WTC11 (cell line): Measurements from ENCODE around the gene SH2B3. TPM values are rescaled to one million over a fixed set of nuclear protein-coding genes. Genes with fewer than 3 reads are reported as not detected.
A peak's percentile ranks its signal among the peaks of the same experiment; 100 is the strongest.

ENCODE experiments used
- ATAC-seq: fragments of 200-7000 bp; cut with Tn5 transposase; 2 replicates; pipeline ENCODE4 v1.10.0; 2021; ENCODE audit warnings: mild to moderate bottlenecking, moderate library complexity
- CTCF ChIA-PET: fragments of 300-600 bp; sonication (Branson Sonifier 250); formaldehyde crosslinking; loops from one replicate; lab custom pipeline; 2021; ENCODE audit warnings: antibody characterized with exemption; lab: Charles Lee
- POLR2A ChIA-PET: fragments of 350-600 bp; sonication (Branson Sonifier 250); formaldehyde crosslinking; loops from one replicate; lab custom pipeline; 2021; ENCODE audit warnings: antibody characterized with exemption; lab: Charles Lee
- DNase-seq: peaks from one replicate; pipeline ENCODE4 v3.0.0; 2021; ENCODE audit warnings: low spot score
- H3K27ac Mint-ChIP-seq: 2 replicates; pipeline ENCODE4 v1.8.0; 2021; ENCODE audit warnings: mixed read lengths
- H3K27me3 Mint-ChIP-seq: 2 replicates; pipeline ENCODE4 v1.8.0; 2021; ENCODE audit warnings: low read depth, mild to moderate bottlenecking, moderate library complexity, mixed read lengths
- H3K36me3 Mint-ChIP-seq: 2 replicates; pipeline ENCODE4 v1.8.0; 2021; ENCODE audit warnings: mixed read lengths
- H3K4me1 Mint-ChIP-seq: 2 replicates; pipeline ENCODE4 v1.8.0; 2022; ENCODE audit warnings: mixed read lengths
- H3K4me3 Mint-ChIP-seq: 2 replicates; pipeline ENCODE4 v1.8.0; 2021; ENCODE audit warnings: mild to moderate bottlenecking, moderate library complexity, mixed read lengths
- H3K9me3 Mint-ChIP-seq: 2 replicates; pipeline ENCODE4 v1.8.0; 2021; ENCODE audit warnings: mixed read lengths
- ATF2 ChIP-seq: sonication (generic); formaldehyde crosslinking; IDR thresholded peaks from 2 replicates; pipeline ENCODE4 v1.8.1; 2022; ENCODE audit warnings: low read depth, missing genetic modification reagents, borderline replicate concordance
- ATF3 ChIP-seq: sonication (generic); formaldehyde crosslinking; conservative IDR thresholded peaks from 2 replicates; pipeline ENCODE4 v1.8.1; 2022; ENCODE audit warnings: mild to moderate bottlenecking, missing genetic modification reagents
- E2F1 ChIP-seq: sonication (generic); formaldehyde crosslinking; IDR thresholded peaks from 2 replicates; pipeline ENCODE4 v1.8.0; 2022; ENCODE audit warnings: mild to moderate bottlenecking, missing genetic modification reagents
- ERG ChIP-seq: fragments of 250-450 bp; sonication (Bioruptor Pico); IDR thresholded peaks from 2 replicates; pipeline ENCODE4 v1.8.0; 2021; ENCODE audit warnings: mild to moderate bottlenecking
- IRF1 ChIP-seq: sonication (generic); formaldehyde crosslinking; IDR thresholded peaks from 2 replicates; pipeline ENCODE4 v1.8.0; 2023; ENCODE audit warnings: missing genetic modification reagents
- JAZF1 ChIP-seq: fragments of 250-450 bp; sonication (Bioruptor Pico); IDR thresholded peaks from 2 replicates; pipeline ENCODE4 v1.9.0; 2021; ENCODE audit warnings: moderate library complexity, mild to moderate bottlenecking, inconsistent platforms
- NFYB ChIP-seq: sonication (generic); formaldehyde crosslinking; conservative IDR thresholded peaks from 2 replicates; pipeline ENCODE4 v1.8.0; 2022; ENCODE audit warnings: low read depth, missing genetic modification reagents
- NR1H2 ChIP-seq: sonication (generic); formaldehyde crosslinking; IDR thresholded peaks from 2 replicates; pipeline ENCODE4 v1.9.0; 2021; ENCODE audit warnings: mild to moderate bottlenecking, moderate library complexity, missing genetic modification reagents
- NR2C2 ChIP-seq: sonication (generic); formaldehyde crosslinking; IDR thresholded peaks from 2 replicates; pipeline ENCODE4 v1.8.0; 2022; ENCODE audit warnings: mild to moderate bottlenecking, missing genetic modification reagents
- NR3C1 ChIP-seq: sonication (generic); formaldehyde crosslinking; conservative IDR thresholded peaks from 2 replicates; pipeline ENCODE4 v1.8.1; 2023; ENCODE audit warnings: low read depth, mild to moderate bottlenecking, missing genetic modification reagents
- PREB ChIP-seq: sonication (generic); formaldehyde crosslinking; IDR thresholded peaks from 2 replicates; pipeline ENCODE4 v1.8.1; 2022; ENCODE audit warnings: mild to moderate bottlenecking, missing genetic modification reagents, moderate library complexity, borderline replicate concordance
- TEAD4 ChIP-seq: sonication (generic); formaldehyde crosslinking; IDR thresholded peaks from 2 replicates; pipeline ENCODE4 v1.8.0; 2022; ENCODE audit warnings: mild to moderate bottlenecking, missing genetic modification reagents
- TP53 ChIP-seq: sonication (generic); formaldehyde crosslinking; IDR thresholded peaks from 2 replicates; pipeline ENCODE4 v1.8.1; 2023; ENCODE audit warnings: mild to moderate bottlenecking, missing genetic modification reagents
- ZBTB43 ChIP-seq: sonication (generic); formaldehyde crosslinking; IDR thresholded peaks from 2 replicates; pipeline ENCODE4 v1.8.1; 2023; ENCODE audit warnings: mild to moderate bottlenecking, missing genetic modification reagents
- ZNF121 ChIP-seq: sonication (generic); formaldehyde crosslinking; IDR thresholded peaks from 2 replicates; pipeline ENCODE4 v1.8.0; 2023; ENCODE audit warnings: missing genetic modification reagents
- ZNF232 ChIP-seq: sonication (generic); formaldehyde crosslinking; IDR thresholded peaks from 2 replicates; pipeline ENCODE4 v1.8.0; 2022; ENCODE audit warnings: mild to moderate bottlenecking, missing genetic modification reagents
- total RNA-seq: library from RNA; stranded (reverse); gene quantifications from 3 replicates; pipeline ENCODE4 v1.2.3, GENCODE V29; 2021

The SH2B3 gene
- total RNA-seq, 1 experiment from 2014 or later, result 31.8 TPM

GRCh38 chr12:111387747-111388323 lies 17.9 kb upstream of the SH2B3 start:
- Mint-ChIP-seq H3K27ac (no peak overlapping the region), H3K9me3 (no peaks in the 10 kb centered on the region), H3K36me3 (no peaks in the 10 kb centered on the region), H3K4me1 (no peaks in the 10 kb centered on the region), H3K27me3 (peaks cover 2% of the 10 kb centered on the region; the same call in 1 of the 2 replicates), H3K4me3 (no peak overlapping the region)
- TF ChIP-seq NR3C1 (no peak), TP53 (CRISPR knock-in tag) (no peak)
- CTCF ChIA-PET, result interaction anchor here (0.6 to 1.0 kb wide), 2 partner anchors 9 to 57 kb away, joined by 3 to 4 read pairs; no protein-coding TSS in a partner anchor
- ATAC-seq, result no peak
- POLR2A ChIA-PET, result interaction anchor here (0.7 kb wide), 1 partner anchor 50 kb away, joined by 4 read pairs; no protein-coding TSS in a partner anchor
- DNase-seq, result no peak

- no peak overlapping the region for H3K4me3 Mint-ChIP-seq
- H3K9me3 Mint-ChIP-seq, result no peaks in the 10 kb centered on the region
- H3K4me1 Mint-ChIP-seq, result no peaks in the 10 kb centered on the region
- H3K36me3 Mint-ChIP-seq, result no peaks in the 10 kb centered on the region
- H3K27me3 Mint-ChIP-seq, result peaks cover 2% of the 10 kb centered on the region; the same call in 1 of the 2 replicates
- H3K27ac Mint-ChIP-seq, result no peak overlapping the region
- DNase-seq (no peak), ATAC-seq (peak; percentile 60)
- ChIA-PET POLR2A (no interaction called here), CTCF (interaction anchor here (1.9 kb wide), 1 partner anchor 13 kb away, joined by 5 read pairs; no protein-coding TSS in a partner anchor)
- TF ChIP-seq NR1H2 (CRISPR knock-in tag), result no peak
- TF ChIP-seq TEAD4, result no peak
- no peak for TF ChIP-seq ZNF232 (CRISPR knock-in tag)
Measured at GRCh38 chr12:111389635-111390034, 16.1 kb upstream of the SH2B3 start.

GRCh38 chr12:111390910-111391309 lies 14.8 kb upstream of the SH2B3 start:
- POLR2A ChIA-PET, result no interaction called here
- H3K27ac Mint-ChIP-seq, result no peak overlapping the region

GRCh38 chr12:111393700-111394300 lies 11.9 kb upstream of the SH2B3 start:
- DNase-seq, result no peak
- no peak overlapping the region for H3K27ac Mint-ChIP-seq
- TF ChIP-seq E2F1 (CRISPR knock-in tag), result no peak
- TF ChIP-seq ERG (CRISPR knock-in tag), result no peak
- TF ChIP-seq JAZF1 (CRISPR knock-in tag), result no peak
- TF ChIP-seq ZNF121, result no peak
- no peak for TF ChIP-seq PREB
- TF ChIP-seq ATF2 (CRISPR knock-in tag), result no peak
- TF ChIP-seq ZBTB43 (CRISPR knock-in tag), result no peak
- no peak for TF ChIP-seq IRF1
- TF ChIP-seq NFYB (CRISPR knock-in tag), result no peak
- no peak for TF ChIP-seq ATF3 (CRISPR knock-in tag)
- TF ChIP-seq, all 79 proteins: peak for 0
- Mint-ChIP-seq H3K9me3 (no peaks in the 10 kb centered on the region), H3K4me1 (no peaks in the 10 kb centered on the region), H3K27me3 (peaks cover 2% of the 10 kb centered on the region; the same call in 1 of the 2 replicates), H3K4me3 (no peak overlapping the region), H3K36me3 (no peaks in the 10 kb centered on the region)
- POLR2A ChIA-PET, result no interaction called here
- CTCF ChIA-PET, result interaction anchor here (0.8 to 7.0 kb wide), 5 partner anchors 9 to 89 kb away, joined by 3 to 116 read pairs (median 3); no protein-coding TSS in a partner anchor
- ATAC-seq, result no peak

More at GRCh38 chr12:111390910-111391309, 14.8 kb upstream of the SH2B3 start:
- no peak for TF ChIP-seq NR2C2
- no peak for TF ChIP-seq ATF3 (CRISPR knock-in tag)
- TF ChIP-seq NR1H2 (CRISPR knock-in tag), result no peak
- CTCF ChIA-PET, result interaction anchor here (0.6 to 1.9 kb wide), 4 partner anchors 12 to 295 kb away, joined by 3 to 5 read pairs (median 4); partner anchors contain the start of genes ACAD10 and BRAP
- peaks cover 2% of the 10 kb centered on the region; the same call in 1 of the 2 replicates for H3K27me3 Mint-ChIP-seq
- no peak for DNase-seq
- no peaks in the 10 kb centered on the region for H3K36me3 Mint-ChIP-seq
- H3K9me3 Mint-ChIP-seq, result no peaks in the 10 kb centered on the region
- no peaks in the 10 kb centered on the region for H3K4me1 Mint-ChIP-seq
- ATAC-seq, result no peak
- no peak overlapping the region for H3K4me3 Mint-ChIP-seq
